Measurements from ENCODE around the gene NABP1. TPM values are rescaled to one million over a fixed set of nuclear protein-coding genes. Genes with fewer than 3 reads are reported as not detected.

Gene NABP1
- total RNA-seq, 2 experiments from 2014 or later, result 73.5 to 73.7 TPM

- H3K27ac Mint-ChIP-seq, result no peak overlapping the region
- H3K27me3 Mint-ChIP-seq, result peaks cover 2% of the 10 kb centered on the region
- no peak overlapping the region for H3K4me3 Mint-ChIP-seq
- peaks cover 5% of the 10 kb centered on the region for H3K36me3 Mint-ChIP-seq (ENCODE audit: low read depth)
- peaks cover 16% of the 10 kb centered on the region for H3K4me1 Mint-ChIP-seq
- ChIA-PET CTCF (interaction anchor here (0.8 to 1.7 kb wide), 2 partner anchors 12 to 99 kb away, joined by 3 read pairs; no protein-coding TSS in a partner anchor), POLR2A (interaction anchor here (1.2 to 1.6 kb wide), 3 partner anchors 22 to 25 kb away, joined by 3 to 5 read pairs (median 5); partner anchors contain the start of gene NABP1)
- H3K9me3 Mint-ChIP-seq, result no peaks in the 10 kb centered on the region
- no peak for DNase-seq
Measured at GRCh38 chr2:191653667-191654391, 24.1 kb upstream of the NABP1 start.

- H3K36me3 Mint-ChIP-seq (ENCODE audit: low read depth), result peaks cover 5% of the 10 kb centered on the region
- DNase-seq, result no peak
- no peak overlapping the region for H3K27ac Mint-ChIP-seq
- CTCF ChIA-PET, result no interaction called here
- H3K4me3 Mint-ChIP-seq, result no peak overlapping the region
- no peaks in the 10 kb centered on the region for H3K9me3 Mint-ChIP-seq
- peaks cover 11% of the 10 kb centered on the region for H3K4me1 Mint-ChIP-seq
- H3K27me3 Mint-ChIP-seq, result peaks cover 2% of the 10 kb centered on the region
- POLR2A ChIA-PET, result interaction anchor here (0.6 to 2.1 kb wide), 2 partner anchors 18 to 21 kb away, joined by 3 to 7 read pairs; partner anchors contain the start of gene NABP1
Measured at GRCh38 chr2:191656391-191656790, 21.5 kb upstream of the NABP1 start.

GRCh38 chr2:191656792-191657191 is 21.1 kb upstream of the NABP1 start:
- POLR2A ChIA-PET, result interaction anchor here (2.1 kb wide), 1 partner anchor 21 kb away, joined by 7 read pairs; the partner anchor contains the start of gene NABP1
- H3K4me1 Mint-ChIP-seq, result peaks cover 11% of the 10 kb centered on the region

GRCh38 chr2:191657977-191658376 is 20.0 kb upstream of the NABP1 start:
- peaks cover 11% of the 10 kb centered on the region for H3K4me1 Mint-ChIP-seq
- no peaks in the 10 kb centered on the region for H3K9me3 Mint-ChIP-seq
- peaks cover 5% of the 10 kb centered on the region for H3K36me3 Mint-ChIP-seq (ENCODE audit: low read depth)
- DNase-seq, result no peak
- H3K4me3 Mint-ChIP-seq, result no peak overlapping the region
- H3K27ac Mint-ChIP-seq, result no peak overlapping the region
- CTCF ChIA-PET, result no interaction called here
- H3K27me3 Mint-ChIP-seq, result no peaks in the 10 kb centered on the region
- POLR2A ChIA-PET, result interaction anchor here (1.6 to 2.0 kb wide), 2 partner anchors 18 to 20 kb away, joined by 5 to 8 read pairs; partner anchors contain the start of gene NABP1

More at GRCh38 chr2:191656792-191657191, 21.1 kb upstream of the NABP1 start:
- Mint-ChIP-seq H3K4me3 (no peak overlapping the region), H3K27ac (no peak overlapping the region), H3K36me3 (ENCODE audit: low read depth) (peaks cover 5% of the 10 kb centered on the region), H3K27me3 (peaks cover 1% of the 10 kb centered on the region), H3K9me3 (no peaks in the 10 kb centered on the region)
- DNase-seq, result no peak
- CTCF ChIA-PET, result no interaction called here

GRCh38 chr2:191659198-191659597 is 18.7 kb upstream of the NABP1 start:
- H3K36me3 Mint-ChIP-seq (ENCODE audit: low read depth), result no peaks in the 10 kb centered on the region
- no peaks in the 10 kb centered on the region for H3K27me3 Mint-ChIP-seq
- DNase-seq, result no peak
- H3K9me3 Mint-ChIP-seq, result no peaks in the 10 kb centered on the region
- ChIA-PET CTCF (no interaction called here), POLR2A (interaction anchor here (2.0 to 4.1 kb wide), 2 partner anchors 17 to 19 kb away, joined by 8 to 19 read pairs; partner anchors contain the start of gene NABP1)
- no peak overlapping the region for H3K27ac Mint-ChIP-seq
- peaks cover 11% of the 10 kb centered on the region for H3K4me1 Mint-ChIP-seq
- H3K4me3 Mint-ChIP-seq, result no peak overlapping the region

GRCh38 chr2:191660575-191660974 is 17.4 kb upstream of the NABP1 start:
- H3K27ac Mint-ChIP-seq, result no peak overlapping the region
- peaks cover 20% of the 10 kb centered on the region for H3K4me1 Mint-ChIP-seq
- peaks cover 5% of the 10 kb centered on the region for H3K36me3 Mint-ChIP-seq (ENCODE audit: low read depth)
- H3K9me3 Mint-ChIP-seq, result peaks cover 5% of the 10 kb centered on the region
- no peak overlapping the region for H3K4me3 Mint-ChIP-seq
- POLR2A ChIA-PET, result interaction anchor here (2.2 to 4.1 kb wide), 2 partner anchors 15 to 17 kb away, joined by 7 to 19 read pairs; partner anchors contain the start of gene NABP1
- CTCF ChIA-PET, result interaction anchor here (1.2 kb wide), 1 partner anchor 16 kb away, joined by 3 read pairs; no protein-coding TSS in a partner anchor
- H3K27me3 Mint-ChIP-seq, result no peaks in the 10 kb centered on the region
- no peak for DNase-seq

GRCh38 chr2:191661097-191661924 is 16.6 kb upstream of the NABP1 start:
- Mint-ChIP-seq H3K27me3 (no peaks in the 10 kb centered on the region), H3K9me3 (peaks cover 5% of the 10 kb centered on the region), H3K4me1 (peaks cover 21% of the 10 kb centered on the region), H3K36me3 (ENCODE audit: low read depth) (peaks cover 5% of the 10 kb centered on the region), H3K27ac (no peak overlapping the region), H3K4me3 (no peak overlapping the region)
- POLR2A ChIA-PET, result interaction anchor here (2.2 to 4.1 kb wide), 2 partner anchors 14 to 16 kb away, joined by 7 to 19 read pairs; partner anchors contain the start of gene NABP1
- no peak for DNase-seq
- CTCF ChIA-PET, result interaction anchor here (1.2 kb wide), 2 partner anchors 15 to 107 kb away, joined by 3 read pairs; no protein-coding TSS in a partner anchor

- POLR2A ChIA-PET, result interaction anchor here (1.0 to 6.3 kb wide), 3 partner anchors 13 to 47 kb away, joined by 3 to 58 read pairs (median 4); partner anchors contain the start of gene NABP1
- H3K27ac Mint-ChIP-seq, result no peak overlapping the region
- H3K9me3 Mint-ChIP-seq, result peaks cover 5% of the 10 kb centered on the region
Measured at GRCh38 chr2:191664823-191665677, 12.9 kb upstream of the NABP1 start.

GRCh38 chr2:191666226-191666625 is 11.7 kb upstream of the NABP1 start:
- POLR2A ChIA-PET, result interaction anchor here (1.8 to 6.3 kb wide), 2 partner anchors 11 to 48 kb away, joined by 4 to 58 read pairs; partner anchors contain the start of gene NABP1
- no peak overlapping the region for H3K27ac Mint-ChIP-seq
- peaks cover 5% of the 10 kb centered on the region for H3K9me3 Mint-ChIP-seq
- H3K4me1 Mint-ChIP-seq, result peaks cover 20% of the 10 kb centered on the region
- DNase-seq, result no peak
- peaks cover 5% of the 10 kb centered on the region for H3K36me3 Mint-ChIP-seq (ENCODE audit: low read depth)
- H3K4me3 Mint-ChIP-seq, result no peak overlapping the region
- CTCF ChIA-PET, result interaction anchor here (0.8 kb wide), 1 partner anchor 12 kb away, joined by 3 read pairs; no protein-coding TSS in a partner anchor
- no peaks in the 10 kb centered on the region for H3K27me3 Mint-ChIP-seq

More at GRCh38 chr2:191664823-191665677, 12.9 kb upstream of the NABP1 start:
- Mint-ChIP-seq H3K4me1 (peaks cover 21% of the 10 kb centered on the region), H3K4me3 (no peak overlapping the region), H3K36me3 (ENCODE audit: low read depth) (peaks cover 5% of the 10 kb centered on the region), H3K27me3 (no peaks in the 10 kb centered on the region)
- CTCF ChIA-PET, result no interaction called here
- DNase-seq, result no peak

- Mint-ChIP-seq H3K4me3 (no peak overlapping the region), H3K27me3 (no peaks in the 10 kb centered on the region), H3K27ac (no peak overlapping the region), H3K4me1 (peaks cover 19% of the 10 kb centered on the region), H3K36me3 (ENCODE audit: low read depth) (peaks cover 5% of the 10 kb centered on the region), H3K9me3 (peaks cover 5% of the 10 kb centered on the region)
- no peak for DNase-seq
- ChIA-PET CTCF (interaction anchor here (0.8 to 1.2 kb wide), 2 partner anchors 13 to 88 kb away, joined by 3 to 4 read pairs; no protein-coding TSS in a partner anchor), POLR2A (interaction anchor here (6.3 kb wide), 1 partner anchor 11 kb away, joined by 58 read pairs; the partner anchor contains the start of gene NABP1)
Measured at GRCh38 chr2:191666732-191667131, 11.2 kb upstream of the NABP1 start.

GRCh38 chr2:191670076-191670475 is 7.9 kb upstream of the NABP1 start:
- peaks cover 7% of the 10 kb centered on the region for H3K36me3 Mint-ChIP-seq (ENCODE audit: low read depth)
- no peaks in the 10 kb centered on the region for H3K27me3 Mint-ChIP-seq
- no peak overlapping the region for H3K4me3 Mint-ChIP-seq
- H3K27ac Mint-ChIP-seq, result no peak overlapping the region
- H3K9me3 Mint-ChIP-seq, result peaks cover 4% of the 10 kb centered on the region
- ChIA-PET POLR2A (interaction anchor here (6.3 kb wide), 1 partner anchor 8 kb away, joined by 58 read pairs; the partner anchor contains the start of gene NABP1), CTCF (no interaction called here)
- H3K4me1 Mint-ChIP-seq, result peaks cover 24% of the 10 kb centered on the region
- no peak for DNase-seq

GRCh38 chr2:191670787-191671186 is 7.1 kb upstream of the NABP1 start:
- no peaks in the 10 kb centered on the region for H3K27me3 Mint-ChIP-seq
- peaks cover 7% of the 10 kb centered on the region for H3K36me3 Mint-ChIP-seq (ENCODE audit: low read depth)
- POLR2A ChIA-PET, result no interaction called here
- H3K27ac Mint-ChIP-seq, result no peak overlapping the region
- no peak for DNase-seq
- CTCF ChIA-PET, result no interaction called here
- no peak overlapping the region for H3K4me3 Mint-ChIP-seq
- H3K4me1 Mint-ChIP-seq, result peaks cover 25% of the 10 kb centered on the region
- H3K9me3 Mint-ChIP-seq, result peaks cover 4% of the 10 kb centered on the region

All from activated CD4-positive, alpha-beta memory T cell treated with anti-CD3 and anti-CD28 coated beads, Interleukin-2, amount 10 ng/mL, durations not matched to agents 7 days and 5 days (primary cell).